Measurements from ENCODE around the gene MCAT.
A peak's percentile ranks its signal among the peaks of the same experiment; 100 is the strongest.
"Not testable (repeated sequence)": the region's sequence is repeated elsewhere in the genome, so short reads cannot be mapped to it uniquely, and the experiment has no call there.

Gene MCAT

GRCh38 chr22:43127166-43127908, 15.9 kb downstream of the MCAT start:
- no peak for DNase-seq (ENCODE audit: low spot score)

DNA sequence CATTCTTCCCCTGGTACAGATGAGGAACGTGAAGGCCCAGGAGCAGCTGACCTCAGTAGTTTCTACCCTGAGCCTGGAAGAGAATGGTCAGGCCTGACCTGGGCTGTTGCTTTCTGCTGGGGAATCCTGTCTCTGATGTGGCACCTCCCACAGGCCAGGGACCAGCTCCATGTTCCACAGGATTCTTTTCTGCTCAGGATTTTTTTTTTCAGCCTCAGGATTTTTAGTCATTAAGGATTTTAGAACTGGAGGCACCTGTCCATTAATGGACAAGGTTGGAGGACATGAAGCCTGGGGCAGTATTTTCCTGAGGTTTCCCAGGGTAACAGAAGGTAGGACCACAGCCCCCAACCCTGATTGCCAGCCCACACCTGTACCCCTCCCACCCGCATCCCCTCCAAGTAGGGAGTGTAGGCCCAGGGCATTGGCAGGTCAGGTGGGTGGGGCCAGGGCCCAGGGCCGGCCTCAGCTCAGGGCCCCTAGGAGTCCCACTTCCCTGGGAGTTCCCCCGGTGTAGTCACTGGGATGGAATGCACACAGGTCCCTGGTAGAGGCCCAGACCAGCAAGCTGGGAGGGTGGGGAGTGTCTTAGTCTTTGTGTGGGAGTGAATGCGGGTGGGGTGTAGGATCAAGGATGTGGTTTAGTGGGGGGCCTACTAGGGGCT, 16.6 kb downstream of the MCAT start:
- peak; percentile 91 for DNase-seq (ENCODE audit: low spot score)

- DNase-seq (ENCODE audit: low spot score), result no peak
These were observed 24.2 kb downstream of the MCAT start for GRCh38 chr22:43118953-43119458.

DNA sequence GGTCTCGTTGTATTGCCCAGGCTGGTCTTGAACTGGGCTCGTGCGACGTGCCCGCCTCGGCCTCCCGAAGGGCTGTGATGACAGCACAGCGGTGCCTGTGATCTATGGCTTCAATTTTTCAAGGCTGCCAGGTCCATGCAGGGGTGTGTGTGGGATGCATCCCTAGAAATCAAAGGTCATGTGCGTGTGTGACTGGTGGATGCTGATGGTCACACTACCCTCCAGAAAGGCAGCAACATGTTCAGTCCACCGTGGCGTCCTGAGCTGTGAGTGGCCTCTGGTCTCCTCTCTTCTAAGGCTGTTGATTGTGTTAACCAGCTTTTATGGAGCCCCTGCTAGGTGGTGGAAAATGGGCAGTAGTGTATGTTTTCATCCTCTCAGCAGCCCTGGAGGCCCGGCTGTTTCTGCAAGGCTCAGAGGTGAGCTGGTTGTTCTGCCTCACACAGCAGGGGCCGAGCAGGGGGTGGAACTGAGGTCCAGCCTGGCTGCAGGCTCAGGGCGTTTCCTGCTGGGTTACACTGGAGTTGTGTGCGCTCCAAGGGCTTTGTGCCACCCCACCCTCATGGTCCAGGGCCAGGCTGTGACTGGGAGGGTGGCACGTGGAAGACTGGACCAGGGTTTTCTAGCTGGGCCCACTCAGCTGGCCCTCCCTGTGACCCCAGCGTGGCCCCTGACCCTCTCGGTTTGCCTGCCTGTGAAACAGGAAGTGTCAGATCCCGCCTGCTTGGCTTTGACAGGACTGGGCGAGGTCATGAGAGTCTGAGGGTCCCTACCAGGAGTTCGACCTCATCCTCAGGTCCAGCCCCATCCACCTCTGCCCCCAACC, 25.0 kb downstream of the MCAT start:
- peak; percentile 55 for DNase-seq (ENCODE audit: low spot score)

DNA sequence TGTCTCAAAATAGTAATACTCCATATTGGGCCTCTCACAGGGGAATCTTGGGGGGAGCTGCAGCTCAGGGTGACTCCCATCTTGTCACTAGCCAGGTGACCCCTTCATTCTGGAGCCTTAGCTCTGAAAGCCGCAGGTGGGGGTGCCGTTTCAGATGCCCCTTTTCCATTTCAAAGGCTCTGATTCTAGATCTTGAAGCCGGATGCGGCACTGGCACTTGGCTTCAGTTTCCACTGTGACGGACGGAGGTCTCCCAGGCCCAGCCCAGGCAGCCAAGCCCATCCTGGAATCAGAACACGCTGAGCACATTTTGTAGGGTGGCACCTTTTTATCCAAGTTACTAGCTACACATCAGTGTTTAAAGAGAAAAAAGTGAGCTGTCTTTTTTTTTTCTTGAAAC, 26.3 kb downstream of the MCAT start:
- no peak for DNase-seq (ENCODE audit: low spot score)

DNA sequence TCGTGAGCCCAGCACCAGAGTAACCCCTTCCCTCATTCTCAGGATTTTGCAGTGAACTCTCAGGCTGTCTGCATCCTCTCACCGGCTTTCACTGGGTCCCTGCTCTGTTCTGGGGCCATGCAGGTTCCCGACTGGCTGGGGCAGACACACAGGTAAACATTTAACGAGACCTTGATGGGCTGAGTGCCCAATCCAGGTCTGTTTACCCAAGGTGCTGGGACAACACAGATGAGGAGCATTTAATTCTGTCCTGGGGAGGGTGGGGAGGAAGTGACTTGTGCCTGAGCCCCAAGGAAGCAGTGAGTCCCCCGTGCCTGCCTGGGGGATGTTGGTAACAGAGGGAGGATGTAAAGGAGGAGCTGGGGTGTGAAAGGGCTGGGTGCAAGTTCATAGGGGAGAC, 28.2 kb downstream of the MCAT start:
- no peak for DNase-seq (ENCODE audit: low spot score)

DNA sequence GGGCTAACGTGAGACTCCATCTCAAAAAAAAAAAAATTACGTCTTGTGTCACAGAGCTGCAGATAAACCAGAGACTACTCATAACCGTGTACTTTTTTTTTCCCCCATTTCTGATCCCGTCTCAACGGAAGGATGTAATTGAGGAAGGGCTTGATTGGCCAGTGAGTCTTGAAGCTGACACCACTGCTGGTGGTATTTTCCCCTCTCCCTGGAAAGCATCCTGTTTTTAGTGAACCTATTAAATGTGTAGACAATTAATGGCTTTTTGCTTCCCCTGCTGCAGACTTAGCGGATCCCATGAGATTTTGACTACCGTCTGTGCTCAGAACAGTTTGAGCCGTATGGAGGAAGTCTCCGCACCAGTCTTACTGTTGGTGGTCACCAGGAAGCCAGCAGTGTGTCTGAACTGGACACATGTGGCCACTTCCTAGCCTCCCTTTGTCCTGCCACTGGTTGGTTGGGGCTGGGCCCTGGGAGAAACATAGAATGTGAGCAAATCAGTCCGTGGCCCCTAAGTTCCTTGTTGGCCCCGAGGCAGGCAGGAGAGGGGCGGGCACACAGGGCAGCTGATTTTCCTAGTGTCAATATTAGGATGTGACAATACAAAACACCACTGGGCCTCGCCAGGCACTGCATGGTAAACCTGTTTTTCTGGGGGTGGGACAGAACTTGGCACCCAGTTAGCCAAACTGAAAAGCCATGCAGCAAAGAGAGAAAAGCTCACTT, 29.5 kb downstream of the MCAT start:
- DNase-seq (ENCODE audit: low spot score), result no peak

- no peak for DNase-seq (ENCODE audit: low spot score)
These were observed 32.1 kb downstream of the MCAT start for GRCh38 chr22:43110927-43111623.

- DNase-seq (ENCODE audit: low spot score), result peak; percentile 61
These were observed 32.7 kb downstream of the MCAT start, which contains the start of gene BIK for GRCh38 chr22:43110444-43110926. Gene BIK, plus strand, starts transcription at chr22:43110750. Its CDS starts 13,273 bp downstream, at chr22:43124023.

- no peak for DNase-seq (ENCODE audit: low spot score)
These were observed 33.2 kb downstream of the MCAT start for GRCh38 chr22:43109921-43110443.

DNA sequence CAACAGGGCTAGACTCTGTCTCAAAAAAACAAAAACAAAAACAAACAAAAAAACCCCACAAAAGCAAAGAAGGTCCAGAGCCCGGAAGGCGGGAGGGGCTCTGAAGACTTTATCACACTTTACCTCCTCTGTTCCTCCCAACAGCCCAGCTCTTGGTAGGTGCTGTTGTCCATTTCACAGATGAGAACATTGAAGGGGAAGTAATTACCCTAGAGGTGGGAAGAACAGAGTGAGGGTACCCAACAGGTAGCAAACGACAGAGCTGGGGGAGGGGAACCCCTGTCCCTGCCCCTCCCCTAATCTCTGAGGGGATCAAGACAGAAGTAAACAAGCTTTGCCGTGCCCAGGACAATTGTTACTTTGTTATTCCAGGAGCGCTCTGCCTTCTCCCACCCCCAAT, 33.7 kb downstream of the MCAT start:
- DNase-seq (ENCODE audit: low spot score), result no peak

- no peak for DNase-seq (ENCODE audit: low spot score)
These were observed 36.9 kb downstream of the MCAT start for GRCh38 chr22:43106302-43106701.

- not testable (repeated sequence) for DNase-seq (ENCODE audit: low spot score)
These were observed 38.2 kb downstream of the MCAT start for GRCh38 chr22:43104950-43105349.

GRCh38 chr22:43104056-43104625, 39.1 kb downstream of the MCAT start:
- DNase-seq (ENCODE audit: low spot score), result not testable (repeated sequence)

DNA sequence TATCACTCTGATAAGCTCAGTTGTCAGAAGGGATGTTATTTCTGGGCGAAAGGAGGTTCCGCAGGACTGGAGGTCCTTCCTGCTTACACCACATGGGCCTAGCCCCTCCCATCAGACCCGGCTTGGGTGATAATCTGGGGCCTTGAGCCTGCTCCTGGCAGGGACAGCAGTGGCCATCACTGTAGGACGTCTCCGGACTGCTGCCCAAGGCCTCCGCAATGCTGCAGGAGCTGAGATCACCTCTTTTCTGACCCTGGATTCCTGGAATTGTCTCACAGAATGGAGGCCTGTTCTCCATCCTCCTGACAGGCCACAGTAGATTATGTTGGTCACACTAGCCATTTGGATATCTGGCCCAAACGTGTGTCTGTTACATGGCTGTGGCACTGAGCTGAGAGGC, 41.9 kb downstream of the MCAT start:
- DNase-seq (ENCODE audit: low spot score), result no peak

DNA sequence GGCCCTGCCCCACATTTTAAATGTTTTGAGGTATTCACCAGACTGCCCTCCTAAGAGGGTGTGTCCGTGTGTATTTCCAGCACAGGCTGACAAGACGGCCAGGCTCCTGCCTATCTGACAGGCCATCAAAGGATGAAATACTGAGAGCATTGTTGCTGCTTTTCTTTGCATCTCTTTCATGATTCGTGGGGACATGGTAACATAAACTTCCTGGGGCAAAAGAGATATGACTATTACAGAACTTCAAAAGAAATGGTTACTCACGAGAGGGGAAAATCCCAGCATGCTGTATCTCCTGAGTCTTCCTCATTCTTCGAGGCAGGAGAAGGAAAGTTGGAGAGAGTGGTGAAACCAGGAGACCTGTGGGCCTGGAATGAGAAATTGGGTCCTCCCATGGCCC, 43.0 kb downstream of the MCAT start:
- DNase-seq (ENCODE audit: low spot score), result no peak

DNA sequence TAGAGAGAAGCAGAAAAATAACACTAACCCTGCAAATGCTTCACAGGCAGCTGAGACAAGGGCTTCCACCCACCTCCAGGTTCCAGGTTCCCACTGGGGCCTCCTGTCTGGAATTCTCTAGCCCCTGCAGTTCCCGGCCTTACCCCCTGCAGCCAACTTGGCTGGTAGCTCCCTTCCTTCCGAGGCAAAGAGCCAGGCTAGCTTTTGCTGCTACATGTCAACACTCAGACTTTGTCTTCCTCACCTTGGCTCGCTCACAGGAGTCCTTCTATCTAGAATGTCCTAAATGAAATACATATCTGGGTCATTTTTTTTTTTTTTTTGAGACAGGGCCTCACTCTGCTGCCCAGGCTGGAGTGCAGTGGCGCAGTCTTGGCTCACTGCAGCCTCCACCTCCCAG, 44.1 kb downstream of the MCAT start:
- DNase-seq (ENCODE audit: low spot score), result no peak

DNA sequence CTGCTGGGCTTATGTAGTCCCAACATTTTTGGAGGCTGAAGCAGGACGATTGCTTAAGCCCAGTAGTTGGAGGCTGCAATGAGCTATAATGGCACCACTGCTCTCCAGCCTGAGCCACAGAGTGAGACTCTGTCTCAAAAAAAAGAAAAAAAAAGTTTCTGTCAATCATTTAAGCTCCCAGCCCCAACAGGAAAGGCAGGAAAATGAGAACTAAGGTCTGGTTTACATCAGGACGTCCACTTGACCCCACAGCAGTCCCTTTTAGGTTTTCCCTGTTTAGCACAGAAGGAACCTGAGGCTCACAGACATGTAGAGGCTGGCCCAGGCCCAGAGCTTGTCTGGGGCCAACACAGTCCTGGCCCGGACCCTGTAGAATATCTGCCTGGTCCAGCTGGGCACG, 44.8 kb downstream of the MCAT start:
- DNase-seq (ENCODE audit: low spot score), result no peak

DNA sequence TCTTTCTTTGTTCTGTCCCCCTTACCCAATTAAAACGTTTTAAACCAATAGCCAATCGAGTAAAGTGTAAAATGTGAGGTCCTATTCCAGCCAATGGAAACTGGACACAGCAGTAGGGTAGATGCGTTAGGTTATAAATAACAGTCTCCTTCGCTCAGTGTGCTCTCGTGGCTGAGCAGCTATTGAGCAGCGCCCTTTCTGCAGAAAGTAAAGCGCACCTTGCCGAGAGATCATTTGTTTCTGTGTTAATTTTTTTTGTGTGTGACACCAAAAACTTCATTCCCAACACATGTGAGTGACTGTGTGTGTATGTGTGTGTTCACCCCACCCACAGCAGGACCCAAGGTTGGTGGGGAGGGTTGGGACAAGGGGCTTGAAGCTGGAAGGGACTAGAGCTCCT, 46.8 kb downstream of the MCAT start:
- DNase-seq (ENCODE audit: low spot score), result no peak

GRCh38 chr22:43094551-43094950, 48.6 kb downstream of the MCAT start:
- DNase-seq (ENCODE audit: low spot score), result no peak

DNA sequence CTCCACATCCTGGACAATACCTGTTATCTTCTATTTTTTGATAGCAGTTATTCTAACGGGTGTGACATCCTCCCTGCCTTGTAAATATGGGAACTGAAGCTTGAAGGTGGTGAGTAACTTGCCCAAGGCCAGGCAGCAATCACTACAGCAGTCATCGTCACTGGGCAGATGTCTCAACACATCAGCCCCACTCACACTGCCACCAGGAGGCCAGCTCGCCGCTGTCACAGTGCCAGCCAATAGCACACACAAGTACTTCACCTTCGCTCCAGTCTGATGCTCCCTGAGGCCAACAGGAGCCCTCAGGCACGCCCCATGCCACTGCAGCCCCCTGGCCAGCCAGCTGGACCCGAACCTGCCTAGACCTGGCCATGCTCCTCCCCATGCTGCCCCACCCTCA, 49.1 kb downstream of the MCAT start:
- DNase-seq (ENCODE audit: low spot score), result peak; percentile 49
